Dendritic cell treated with granulocyte-macrophage colony-stimulating factor and Interleukin-4, amounts not matched to agents 40 ng/mL and 50 ng/mL, for 4 days (primary cell): ENCODE results near the gene LRP5.
"Not testable (repeated sequence)": the region's sequence is repeated elsewhere in the genome, so short reads cannot be mapped to it uniquely, and the experiment has no call there.

Experiments
- H3K27ac Mint-ChIP-seq: one replicate; pipeline ENCODE4 v1.8.0; 2022; ENCODE audit warnings: mild to moderate bottlenecking, mixed read lengths
- H3K27me3 Mint-ChIP-seq: one replicate; pipeline ENCODE4 v1.8.0; 2022; ENCODE audit warnings: mild to moderate bottlenecking, mixed read lengths
- H3K36me3 Mint-ChIP-seq: one replicate; pipeline ENCODE4 v1.8.0; 2022; ENCODE audit warnings: low read depth, mixed read lengths
- H3K4me1 Mint-ChIP-seq: one replicate; pipeline ENCODE4 v1.8.0; 2022; ENCODE audit warnings: low read depth, mixed read lengths
- H3K4me3 Mint-ChIP-seq: one replicate; pipeline ENCODE4 v1.8.0; 2022; ENCODE audit warnings: mild to moderate bottlenecking, moderate library complexity, mixed read lengths
- H3K9me3 Mint-ChIP-seq: one replicate; pipeline ENCODE4 v1.8.0; 2022; ENCODE audit warnings: mixed read lengths
- intact Hi-C: fragments of 100-400 bp; cut with micrococcal nuclease; formaldehyde crosslinking; loops from one replicate; pipeline ENCODE4 v1.15.0; 2022

LRP5 gene

DNA sequence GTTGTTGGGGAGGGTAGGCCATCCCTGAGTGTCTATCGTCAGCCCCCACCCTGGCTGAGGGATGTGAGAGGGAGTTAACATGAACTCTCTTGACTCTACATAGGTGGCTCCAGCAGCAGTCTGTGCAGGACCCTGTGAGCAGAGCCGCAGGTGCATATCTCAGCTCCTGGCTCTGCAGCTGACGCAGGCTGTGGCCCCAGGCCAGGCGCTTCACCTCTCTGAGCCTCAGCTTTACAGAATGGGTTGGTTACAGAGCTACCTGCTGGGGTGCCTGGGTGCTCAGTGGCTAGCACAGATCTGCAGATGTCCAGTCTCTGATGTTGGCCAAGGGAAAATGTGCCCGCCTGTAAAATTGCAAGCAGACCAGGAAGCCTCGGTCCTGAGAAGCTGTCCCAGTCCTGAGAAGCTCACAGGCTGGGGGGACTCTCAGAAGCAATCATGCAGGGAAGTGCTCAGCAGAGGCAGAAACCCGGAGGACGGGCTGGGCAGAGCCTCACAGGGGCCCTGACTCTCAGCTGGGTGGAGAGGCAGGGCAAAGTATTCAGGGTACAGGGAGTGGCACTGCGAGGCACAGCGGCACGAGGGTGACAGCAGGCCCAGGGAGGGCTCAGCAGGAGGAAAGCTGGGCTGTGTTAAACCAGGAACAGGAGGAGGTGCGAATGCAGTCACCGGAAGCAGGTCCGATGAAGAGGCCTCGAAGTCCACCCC lies 15.9 kb upstream of the LRP5 start:
- intact Hi-C loops = loop anchor here (1.0 to 5.0 kb wide), 2 partner anchors 39 to 79 kb away; no protein-coding TSS in a partner anchor
- H3K27me3 Mint-ChIP-seq = peaks cover 20% of the 10 kb centered on the region
- peak overlapping the region; percentile 28 for H3K27ac Mint-ChIP-seq
- H3K4me1 Mint-ChIP-seq = peaks cover 28% of the 10 kb centered on the region
- H3K4me3 Mint-ChIP-seq = no peak overlapping the region
- H3K9me3 Mint-ChIP-seq = no peaks in the 10 kb centered on the region
- no peaks in the 10 kb centered on the region for H3K36me3 Mint-ChIP-seq

DNA sequence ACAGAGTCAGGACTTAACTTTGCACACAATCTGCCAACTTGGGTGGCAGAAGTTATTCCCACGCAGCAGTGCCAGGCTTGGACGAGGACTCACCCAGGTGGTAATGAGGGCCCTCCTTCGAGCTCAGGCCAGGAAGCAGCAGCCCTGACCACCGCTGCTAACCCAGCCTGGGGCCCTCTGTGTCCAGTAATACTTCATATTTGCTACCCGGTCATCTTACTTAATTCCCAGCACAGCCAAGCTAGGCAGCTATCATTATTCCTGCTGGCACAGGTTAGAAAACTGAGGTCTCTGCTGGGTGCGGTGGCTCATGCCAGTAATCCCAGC lies 15.4 kb upstream of the LRP5 start:
- no peaks in the 10 kb centered on the region for H3K36me3 Mint-ChIP-seq
- intact Hi-C loops = loop anchor here (1.0 to 5.0 kb wide), 2 partner anchors 40 to 80 kb away; no protein-coding TSS in a partner anchor
- peaks cover 20% of the 10 kb centered on the region for H3K27me3 Mint-ChIP-seq
- no peak overlapping the region for H3K4me3 Mint-ChIP-seq
- no peaks in the 10 kb centered on the region for H3K9me3 Mint-ChIP-seq
- H3K4me1 Mint-ChIP-seq = peaks cover 28% of the 10 kb centered on the region
- H3K27ac Mint-ChIP-seq = peak overlapping the region; percentile 28

DNA sequence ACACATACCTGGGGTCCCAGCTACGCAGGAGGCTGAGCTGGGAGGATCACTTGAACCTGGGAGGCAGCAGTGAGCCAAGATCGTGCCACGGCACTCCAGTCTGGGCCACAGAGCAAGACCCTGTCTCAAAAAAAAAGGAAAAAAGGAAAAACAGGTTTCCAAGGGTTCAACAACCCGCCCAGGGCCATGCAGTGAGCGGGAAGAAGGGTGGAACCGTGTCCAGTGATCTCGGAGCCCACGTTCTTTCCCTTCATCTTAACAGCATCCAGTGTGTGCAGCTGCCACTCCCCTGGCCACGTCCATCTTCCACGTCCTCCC lies 14.9 kb upstream of the LRP5 start:
- intact Hi-C loops = loop anchor here (1.0 to 5.0 kb wide), 2 partner anchors 40 to 80 kb away; no protein-coding TSS in a partner anchor
- no peaks in the 10 kb centered on the region for H3K36me3 Mint-ChIP-seq
- peaks cover 30% of the 10 kb centered on the region for H3K4me1 Mint-ChIP-seq
- peaks cover 20% of the 10 kb centered on the region for H3K27me3 Mint-ChIP-seq
- H3K27ac Mint-ChIP-seq = no peak overlapping the region
- H3K4me3 Mint-ChIP-seq = no peak overlapping the region
- no peaks in the 10 kb centered on the region for H3K9me3 Mint-ChIP-seq

DNA sequence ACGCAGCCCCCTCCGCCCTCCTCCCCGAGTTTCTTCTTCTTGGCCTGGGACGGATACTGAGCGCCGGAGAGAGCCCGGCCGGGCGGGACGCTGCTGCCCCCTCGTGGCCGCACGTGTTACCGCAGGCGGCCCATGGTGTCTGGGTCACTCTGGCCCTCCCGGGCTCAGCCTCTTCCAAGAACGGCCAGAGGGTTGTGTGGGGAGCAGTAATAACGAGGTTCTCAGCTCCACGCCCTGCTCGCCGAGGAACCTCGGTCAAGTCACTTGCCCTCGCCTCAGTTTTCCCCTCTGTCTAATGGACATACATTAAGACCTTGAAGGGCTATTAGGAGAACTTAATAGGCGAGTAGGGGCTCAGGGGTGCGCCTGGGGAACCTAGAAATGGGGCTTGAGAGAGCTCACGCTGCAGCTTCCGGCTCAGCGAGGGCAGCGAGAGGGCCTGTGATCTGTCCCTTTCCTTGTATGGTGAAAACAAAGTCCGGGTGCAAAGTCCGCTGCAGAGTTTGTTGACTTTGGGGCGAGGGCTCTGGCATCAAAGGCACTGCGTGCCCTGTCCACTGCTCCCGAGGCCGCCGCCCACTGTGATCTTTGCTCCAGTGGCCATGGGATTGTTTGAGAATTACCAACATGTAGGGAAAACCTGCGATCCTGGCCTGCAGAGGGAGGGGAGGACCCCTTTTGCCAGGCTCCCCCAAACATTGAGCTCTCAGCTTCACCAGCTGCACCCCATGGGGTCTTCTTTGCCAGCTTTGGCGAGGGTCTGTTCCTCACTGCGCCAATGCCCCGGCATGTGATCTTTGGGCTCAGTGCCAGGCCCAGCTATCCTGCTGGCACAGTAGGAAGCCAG lies 14.4 kb upstream of the LRP5 start:
- no peaks in the 10 kb centered on the region for H3K9me3 Mint-ChIP-seq
- no peaks in the 10 kb centered on the region for H3K36me3 Mint-ChIP-seq
- no peak overlapping the region for H3K27ac Mint-ChIP-seq
- peaks cover 33% of the 10 kb centered on the region for H3K4me1 Mint-ChIP-seq
- intact Hi-C loops = loop anchor here (1.0 to 5.0 kb wide), 3 partner anchors 41 to 149 kb away; no protein-coding TSS in a partner anchor
- H3K4me3 Mint-ChIP-seq = no peak overlapping the region
- H3K27me3 Mint-ChIP-seq = peaks cover 20% of the 10 kb centered on the region

DNA sequence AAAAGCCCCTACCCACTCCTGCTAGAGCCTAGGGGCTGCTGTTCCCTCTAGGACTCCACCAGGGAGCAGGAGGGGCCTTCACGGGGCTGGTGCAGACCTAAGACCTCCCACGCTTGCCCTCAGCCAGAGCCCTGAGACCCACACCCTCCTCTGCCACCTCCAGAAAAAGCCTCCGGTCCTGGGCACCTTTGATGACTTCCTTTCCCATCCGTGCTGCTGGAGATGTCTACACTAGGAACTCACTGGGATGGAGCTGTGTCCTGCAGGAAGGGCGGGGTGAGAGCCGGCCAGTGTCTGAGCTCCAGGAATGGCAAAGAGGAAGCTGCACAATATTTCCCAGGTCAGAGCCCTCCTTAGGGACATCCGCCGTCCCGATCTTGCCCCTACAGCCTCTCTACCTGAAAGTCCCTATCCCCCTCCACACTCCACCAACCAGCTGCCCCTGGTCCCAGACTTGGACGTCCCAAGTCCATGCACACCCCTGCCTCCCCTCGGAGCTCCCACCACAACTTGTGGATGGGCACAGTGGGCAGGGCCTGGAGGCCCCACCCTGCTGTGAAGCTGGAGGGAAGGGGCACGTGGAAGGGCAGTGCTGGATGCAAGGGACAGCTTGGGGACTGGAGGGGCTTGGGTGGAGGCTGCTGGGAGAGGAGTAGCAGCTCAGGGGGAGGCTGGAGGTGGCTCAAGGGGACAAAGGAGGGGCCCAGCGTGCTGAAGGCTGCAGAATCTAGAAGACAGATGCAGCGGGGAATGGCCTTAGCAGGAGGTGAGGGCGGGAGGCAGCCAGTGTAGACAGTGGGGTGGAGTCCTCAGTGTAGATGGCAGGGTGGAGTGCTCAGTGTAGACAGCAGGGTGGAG lies 13.5 kb upstream of the LRP5 start:
- no peaks in the 10 kb centered on the region for H3K9me3 Mint-ChIP-seq
- H3K27ac Mint-ChIP-seq = no peak overlapping the region
- peaks cover 20% of the 10 kb centered on the region for H3K27me3 Mint-ChIP-seq
- peaks cover 31% of the 10 kb centered on the region for H3K4me1 Mint-ChIP-seq
- H3K36me3 Mint-ChIP-seq = no peaks in the 10 kb centered on the region
- intact Hi-C loops = loop anchor here (1.0 to 5.0 kb wide), 2 partner anchors 82 to 148 kb away; no protein-coding TSS in a partner anchor
- H3K4me3 Mint-ChIP-seq = no peak overlapping the region

DNA sequence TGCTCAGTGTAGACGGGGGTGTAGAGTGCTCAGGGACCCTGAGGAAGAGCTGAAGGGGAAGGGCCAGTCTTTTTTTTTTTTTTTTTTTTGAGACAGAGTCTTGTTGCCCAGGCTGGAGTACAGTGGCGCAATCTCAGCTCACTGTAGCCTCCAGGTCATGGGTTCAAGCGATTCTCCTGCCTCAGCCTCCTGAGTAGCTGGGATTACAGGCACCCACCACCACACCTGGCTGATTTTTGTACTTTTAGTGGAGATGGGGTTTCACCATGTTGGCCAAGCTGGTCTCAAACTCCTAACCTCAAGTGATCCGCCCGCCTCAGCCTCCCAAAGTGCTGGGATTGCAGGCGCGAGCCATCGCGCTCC lies 12.9 kb upstream of the LRP5 start:
- not testable (repeated sequence) for H3K4me3 Mint-ChIP-seq, H3K36me3 Mint-ChIP-seq, H3K9me3 Mint-ChIP-seq, H3K27ac Mint-ChIP-seq
- Mint-ChIP-seq H3K27me3 (peaks cover 23% of the 10 kb centered on the region), H3K4me1 (peaks cover 31% of the 10 kb centered on the region)
- intact Hi-C loops = loop anchor here (5.0 kb wide), 1 partner anchor 82 kb away; no protein-coding TSS in a partner anchor

DNA sequence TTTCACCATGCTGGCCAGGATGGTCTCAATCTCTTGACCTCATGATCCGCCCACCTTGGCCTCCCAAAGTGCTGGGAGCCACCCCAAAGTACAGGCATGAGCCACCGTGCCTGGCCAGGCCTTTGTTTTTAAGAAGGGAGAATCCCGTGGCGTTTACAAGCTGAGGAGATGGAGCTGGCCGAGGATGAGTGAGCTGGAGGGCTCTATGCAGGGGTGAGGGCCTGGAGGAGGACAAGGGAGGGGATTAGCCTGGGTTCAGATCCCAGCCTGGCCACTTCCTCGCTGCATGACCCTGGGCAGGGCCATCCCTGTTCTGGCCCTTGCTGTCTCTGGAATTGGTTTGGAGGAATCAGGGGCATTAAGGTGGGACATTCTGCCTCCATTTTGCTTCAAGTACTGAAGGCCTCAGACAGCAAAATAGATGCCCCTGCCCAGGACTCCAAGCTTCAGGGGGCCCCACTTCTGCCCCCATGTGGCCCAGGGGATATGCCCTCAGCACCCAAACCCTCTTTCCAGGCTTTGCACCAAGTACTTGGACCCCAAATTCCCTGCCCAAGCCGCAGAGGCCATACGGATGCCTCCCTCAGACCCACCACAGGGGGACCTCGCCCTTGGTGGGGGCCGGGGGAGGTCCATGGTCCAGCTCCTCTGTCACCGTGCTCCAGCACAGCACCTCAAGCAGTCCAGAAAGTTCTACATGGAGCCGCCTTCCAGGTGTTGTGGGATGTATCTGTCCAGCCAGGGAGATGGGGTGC lies 12.1 kb upstream of the LRP5 start:
- Mint-ChIP-seq H3K4me3 (no peak overlapping the region), H3K36me3 (no peaks in the 10 kb centered on the region), H3K27me3 (peaks cover 23% of the 10 kb centered on the region), H3K27ac (no peak overlapping the region), H3K4me1 (peaks cover 31% of the 10 kb centered on the region), H3K9me3 (no peaks in the 10 kb centered on the region)
- intact Hi-C loops = loop anchor here (5.0 kb wide), 1 partner anchor 82 kb away; no protein-coding TSS in a partner anchor

DNA sequence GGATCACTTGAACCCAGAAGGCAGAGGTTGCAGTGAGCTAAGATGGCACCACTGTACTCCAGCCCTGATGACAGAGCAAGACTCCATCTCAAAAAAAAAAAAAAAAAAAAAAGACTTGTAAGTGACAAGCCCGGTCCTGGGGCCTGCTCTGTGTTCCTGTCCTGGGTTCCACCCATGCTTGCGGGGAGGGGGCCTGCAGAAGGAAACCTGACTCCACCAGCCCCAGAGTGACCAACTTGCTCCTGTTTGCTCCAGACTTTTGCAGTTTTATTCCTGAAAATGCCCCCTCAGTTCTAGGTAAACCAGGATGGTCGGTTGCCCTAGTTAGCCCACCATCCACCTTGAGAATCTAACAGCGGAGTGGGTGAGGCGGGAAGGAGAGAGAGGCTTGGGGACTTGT lies 10.1 kb upstream of the LRP5 start:
- peaks cover 31% of the 10 kb centered on the region for H3K4me1 Mint-ChIP-seq
- intact Hi-C loops = loop anchor here (5.0 kb wide), 1 partner anchor 80 kb away; no protein-coding TSS in a partner anchor
- H3K36me3 Mint-ChIP-seq = no peaks in the 10 kb centered on the region
- H3K9me3 Mint-ChIP-seq = no peaks in the 10 kb centered on the region
- H3K4me3 Mint-ChIP-seq = no peak overlapping the region
- no peak overlapping the region for H3K27ac Mint-ChIP-seq
- peaks cover 22% of the 10 kb centered on the region for H3K27me3 Mint-ChIP-seq

DNA sequence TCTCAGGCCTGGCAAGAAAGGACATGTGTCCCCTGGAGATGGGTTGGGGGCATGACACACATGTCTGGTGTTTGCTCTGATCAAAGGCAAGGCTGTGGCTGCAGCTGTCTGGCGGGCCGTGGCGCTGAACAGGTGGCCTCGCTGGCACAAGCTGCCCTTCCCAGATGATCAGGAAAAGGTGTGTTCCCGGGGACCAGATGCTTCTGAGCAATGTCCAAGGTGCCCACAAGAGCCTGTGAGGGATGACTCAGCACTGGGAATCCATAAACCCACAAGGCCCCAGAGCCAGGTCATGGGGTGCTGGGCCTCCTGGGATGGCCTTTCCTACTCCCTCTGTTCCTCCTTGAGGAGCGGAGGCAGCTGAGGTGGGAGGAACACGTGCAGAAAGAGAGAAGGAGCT lies 9.7 kb upstream of the LRP5 start:
- intact Hi-C loops = loop anchor here (5.0 kb wide), 1 partner anchor 80 kb away; no protein-coding TSS in a partner anchor
- no peaks in the 10 kb centered on the region for H3K9me3 Mint-ChIP-seq
- H3K4me1 Mint-ChIP-seq = peaks cover 28% of the 10 kb centered on the region
- no peak overlapping the region for H3K27ac Mint-ChIP-seq
- H3K4me3 Mint-ChIP-seq = no peak overlapping the region
- H3K27me3 Mint-ChIP-seq = peaks cover 22% of the 10 kb centered on the region
- no peaks in the 10 kb centered on the region for H3K36me3 Mint-ChIP-seq

DNA sequence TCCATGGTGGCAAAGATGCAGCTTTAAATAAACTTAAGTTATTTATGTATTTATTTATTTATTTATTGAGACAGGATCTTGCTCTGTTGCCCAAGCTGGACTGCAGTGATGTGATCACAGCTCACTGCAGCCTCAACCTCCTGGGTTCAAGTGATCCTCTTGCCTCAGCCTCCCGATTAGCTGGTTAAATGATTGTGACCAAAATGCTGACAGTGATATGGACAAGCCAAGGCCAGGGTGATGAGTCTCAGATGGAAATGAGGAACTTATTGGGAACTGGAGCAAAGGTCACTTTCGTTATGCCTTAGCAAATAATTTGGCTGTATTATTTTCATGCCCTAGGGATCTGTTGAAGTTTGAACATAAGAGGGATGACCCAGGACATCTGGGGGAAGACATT lies 9.3 kb upstream of the LRP5 start:
- intact Hi-C loops = loop anchor here (5.0 kb wide), 1 partner anchor 79 kb away; no protein-coding TSS in a partner anchor
- Mint-ChIP-seq H3K27ac (no peak overlapping the region), H3K9me3 (no peaks in the 10 kb centered on the region), H3K4me3 (no peak overlapping the region), H3K4me1 (peaks cover 25% of the 10 kb centered on the region), H3K27me3 (peaks cover 19% of the 10 kb centered on the region), H3K36me3 (no peaks in the 10 kb centered on the region)

DNA sequence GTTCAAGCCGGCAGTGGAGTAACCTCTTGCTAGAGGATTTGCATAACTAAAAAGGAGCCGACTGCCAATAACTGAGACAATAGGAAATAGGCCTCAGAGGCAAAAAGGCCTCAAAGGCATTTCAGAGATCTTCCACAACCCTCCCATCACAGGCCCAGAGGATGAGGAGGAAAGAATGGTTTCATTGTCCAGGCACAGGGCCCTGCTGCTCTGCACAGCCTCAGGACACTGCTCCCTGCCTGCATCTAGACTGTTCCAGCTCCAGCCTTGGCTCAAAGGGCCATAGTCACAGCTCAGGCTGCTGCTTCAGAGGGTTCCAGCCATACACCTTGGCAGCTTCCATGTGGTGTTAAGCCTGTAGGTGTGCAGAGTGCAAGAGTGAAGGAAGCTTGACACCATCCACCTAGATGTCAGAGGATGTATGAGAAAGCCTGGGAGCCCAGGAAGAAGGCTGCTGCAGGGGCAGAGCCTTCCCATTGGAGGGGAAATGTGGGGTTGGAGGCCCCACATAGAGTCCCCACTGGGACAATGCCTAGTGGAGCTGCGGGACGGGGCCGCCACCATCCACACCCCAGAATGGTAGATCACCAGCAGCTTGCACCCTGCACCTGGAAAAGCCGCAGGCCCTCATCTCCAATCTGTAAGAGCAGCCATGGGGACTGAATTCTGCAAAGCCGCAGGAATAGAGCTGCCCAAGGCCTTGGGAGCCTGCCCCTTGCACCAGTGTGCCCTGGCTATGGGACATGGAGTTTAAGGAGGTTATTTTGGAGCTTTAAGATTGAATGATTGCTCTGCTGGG lies 8.2 kb upstream of the LRP5 start:
- peaks cover 9% of the 10 kb centered on the region for H3K27me3 Mint-ChIP-seq
- H3K27ac Mint-ChIP-seq = no peak overlapping the region
- intact Hi-C loops = loop anchor here (5.0 kb wide), 1 partner anchor 78 kb away; no protein-coding TSS in a partner anchor
- no peak overlapping the region for H3K4me3 Mint-ChIP-seq
- no peaks in the 10 kb centered on the region for H3K36me3 Mint-ChIP-seq
- peaks cover 19% of the 10 kb centered on the region for H3K4me1 Mint-ChIP-seq
- no peaks in the 10 kb centered on the region for H3K9me3 Mint-ChIP-seq

DNA sequence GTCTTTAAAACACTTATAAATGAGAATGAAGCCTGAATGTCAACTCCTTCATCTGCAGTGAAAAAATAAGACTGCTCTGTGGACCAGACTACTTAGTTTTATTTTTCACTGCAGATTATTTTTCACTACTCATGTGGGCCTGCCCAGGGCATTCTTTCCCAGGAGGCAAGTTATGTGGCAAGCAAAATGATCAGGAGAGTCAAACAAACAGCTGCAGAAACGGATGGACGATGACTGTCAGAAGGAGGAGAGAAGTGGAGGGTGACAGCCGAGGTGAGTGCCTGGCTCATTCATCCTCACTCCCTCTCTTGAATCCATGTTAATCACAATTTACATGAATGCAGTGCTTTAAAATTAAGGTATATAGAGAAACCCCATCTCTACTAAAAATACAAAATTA lies 5.8 kb upstream of the LRP5 start:
- Mint-ChIP-seq H3K27me3 (peaks cover 28% of the 10 kb centered on the region), H3K36me3 (no peaks in the 10 kb centered on the region), H3K27ac (no peak overlapping the region), H3K4me3 (no peak overlapping the region), H3K4me1 (peaks cover 29% of the 10 kb centered on the region), H3K9me3 (no peaks in the 10 kb centered on the region)
- intact Hi-C loops = no loop called here
